ENCODE results near the gene ASB18.

Gene ASB18

DNA sequence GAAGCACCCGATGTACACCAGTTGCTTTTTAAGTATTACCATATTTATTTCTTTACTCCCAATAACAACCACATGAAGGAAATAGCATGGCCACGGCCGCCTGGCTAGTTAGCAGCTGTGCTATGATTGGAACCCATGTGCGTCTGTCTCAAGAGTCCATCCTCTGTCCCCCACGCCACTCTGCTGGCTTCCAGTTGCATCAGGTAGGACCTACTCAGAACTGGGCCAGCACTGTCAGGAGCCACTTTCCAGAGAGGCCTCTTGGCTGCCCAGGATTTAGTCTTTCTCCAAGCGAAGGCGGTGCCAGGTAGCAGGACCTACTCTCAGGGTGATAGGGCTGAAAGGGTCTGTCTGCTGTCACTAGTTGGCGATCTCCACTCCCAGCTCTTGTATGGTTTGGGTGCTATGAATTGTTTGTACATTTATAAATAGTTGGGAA, 22.1 kb downstream of the ASB18 start:
- no peak for TF ChIP-seq ZBTB7A (IDR thresholded peaks at IDR 0.05; ENCODE audit: low read depth)
- TF ChIP-seq CEBPB (IDR thresholded peaks at IDR 0.05), result no peak
- no peak for TF ChIP-seq NFIC (IDR thresholded peaks at IDR 0.05)
- no peak for TF ChIP-seq CREB1 (IDR thresholded peaks at IDR 0.05; ENCODE audit: low read depth)
- TF ChIP-seq YY1 (IDR thresholded peaks at IDR 0.05; ENCODE audit: low read depth), result no peak
- TF ChIP-seq, protein P1, sequence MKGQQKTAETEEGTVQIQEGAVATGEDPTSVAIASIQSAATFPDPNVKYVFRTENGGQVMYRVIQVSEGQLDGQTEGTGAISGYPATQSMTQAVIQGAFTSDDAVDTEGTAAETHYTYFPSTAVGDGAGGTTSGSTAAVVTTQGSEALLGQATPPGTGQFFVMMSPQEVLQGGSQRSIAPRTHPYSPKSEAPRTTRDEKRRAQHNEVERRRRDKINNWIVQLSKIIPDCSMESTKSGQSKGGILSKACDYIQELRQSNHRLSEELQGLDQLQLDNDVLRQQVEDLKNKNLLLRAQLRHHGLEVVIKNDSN (IDR thresholded peaks at IDR 0.05), result no peak
- no peak for TF ChIP-seq TCF12 (IDR thresholded peaks at IDR 0.05; ENCODE audit: low read depth)
- no peak for TF ChIP-seq FOXM1 (IDR thresholded peaks at IDR 0.05; ENCODE audit: borderline replicate concordance, low read depth)
- TF ChIP-seq, protein P2, sequence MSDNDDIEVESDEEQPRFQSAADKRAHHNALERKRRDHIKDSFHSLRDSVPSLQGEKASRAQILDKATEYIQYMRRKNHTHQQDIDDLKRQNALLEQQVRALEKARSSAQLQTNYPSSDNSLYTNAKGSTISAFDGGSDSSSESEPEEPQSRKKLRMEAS (IDR thresholded peaks at IDR 0.05), result no peak
- no peak for TF ChIP-seq RAD21 (IDR thresholded peaks at IDR 0.05; ENCODE audit: low read depth)
- TF ChIP-seq TEAD4 (IDR thresholded peaks at IDR 0.05), result no peak
- no peak for TF ChIP-seq EGR1 (IDR thresholded peaks at IDR 0.05)

DNA sequence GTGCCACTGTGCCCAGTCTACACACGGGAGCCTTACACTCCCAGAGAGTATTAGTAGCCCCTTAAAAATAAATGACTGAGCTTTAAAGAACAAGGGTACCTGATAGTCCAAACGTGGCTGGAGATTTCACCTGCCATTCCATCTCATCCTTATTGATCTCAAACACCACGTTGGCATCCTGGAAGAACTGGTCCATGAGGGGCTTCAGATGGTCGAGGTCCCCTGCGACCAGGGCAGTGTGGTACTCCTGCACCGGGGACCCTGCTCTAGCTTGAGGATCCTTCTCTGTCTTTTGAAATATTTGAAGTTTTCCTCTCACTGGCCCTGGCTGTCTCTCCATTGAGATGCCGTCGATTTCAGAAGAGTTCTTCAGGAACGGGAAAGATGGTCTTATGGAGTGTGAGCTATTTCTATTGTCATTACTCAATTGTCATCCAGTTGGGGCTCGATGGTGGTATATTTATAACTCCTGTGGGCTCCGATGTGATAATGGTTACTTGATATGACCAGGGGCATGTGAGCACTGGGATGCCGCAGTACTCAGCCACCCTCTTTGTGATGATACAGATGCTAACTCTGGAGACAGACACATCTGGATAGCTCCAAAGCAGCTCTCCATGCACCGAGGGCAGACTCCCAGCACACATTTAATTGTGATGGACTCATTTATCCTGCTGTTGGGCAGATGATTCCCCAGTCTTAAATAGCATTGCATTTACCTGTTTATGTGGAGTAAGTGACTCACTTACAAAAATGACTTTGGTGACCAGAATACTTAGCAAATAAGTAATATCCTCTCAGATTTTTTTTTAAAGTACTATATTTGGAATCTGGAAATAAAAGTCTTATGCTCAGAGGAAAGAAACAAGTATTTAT, 22.8 kb downstream of the ASB18 start:
- TF ChIP-seq CREB1 (IDR thresholded peaks at IDR 0.05; ENCODE audit: low read depth), result no peak
- TF ChIP-seq YY1 (IDR thresholded peaks at IDR 0.05; ENCODE audit: low read depth), result no peak
- no peak for TF ChIP-seq CEBPB (IDR thresholded peaks at IDR 0.05)
- TF ChIP-seq TAF1 (IDR thresholded peaks at IDR 0.05; ENCODE audit: low read depth), result no peak
- TF ChIP-seq, protein P1 (IDR thresholded peaks at IDR 0.05), result no peak
- no peak for TF ChIP-seq NFIC (IDR thresholded peaks at IDR 0.05)
- TF ChIP-seq TEAD4 (IDR thresholded peaks at IDR 0.05), result no peak
- TF ChIP-seq, protein P2 (IDR thresholded peaks at IDR 0.05), result no peak
- TF ChIP-seq FOXM1 (IDR thresholded peaks at IDR 0.05; ENCODE audit: borderline replicate concordance, low read depth), result no peak
- no peak for TF ChIP-seq RAD21 (IDR thresholded peaks at IDR 0.05; ENCODE audit: low read depth)
- no peak for TF ChIP-seq EGR1 (IDR thresholded peaks at IDR 0.05)
- TF ChIP-seq EP300 (IDR thresholded peaks at IDR 0.05; ENCODE audit: borderline replicate concordance), result no peak
- TF ChIP-seq REST (IDR thresholded peaks at IDR 0.05; ENCODE audit: low read depth), result no peak
- TF ChIP-seq TCF12 (IDR thresholded peaks at IDR 0.05; ENCODE audit: low read depth), result no peak
- TF ChIP-seq ZBTB7A (IDR thresholded peaks at IDR 0.05; ENCODE audit: low read depth), result no peak

DNA sequence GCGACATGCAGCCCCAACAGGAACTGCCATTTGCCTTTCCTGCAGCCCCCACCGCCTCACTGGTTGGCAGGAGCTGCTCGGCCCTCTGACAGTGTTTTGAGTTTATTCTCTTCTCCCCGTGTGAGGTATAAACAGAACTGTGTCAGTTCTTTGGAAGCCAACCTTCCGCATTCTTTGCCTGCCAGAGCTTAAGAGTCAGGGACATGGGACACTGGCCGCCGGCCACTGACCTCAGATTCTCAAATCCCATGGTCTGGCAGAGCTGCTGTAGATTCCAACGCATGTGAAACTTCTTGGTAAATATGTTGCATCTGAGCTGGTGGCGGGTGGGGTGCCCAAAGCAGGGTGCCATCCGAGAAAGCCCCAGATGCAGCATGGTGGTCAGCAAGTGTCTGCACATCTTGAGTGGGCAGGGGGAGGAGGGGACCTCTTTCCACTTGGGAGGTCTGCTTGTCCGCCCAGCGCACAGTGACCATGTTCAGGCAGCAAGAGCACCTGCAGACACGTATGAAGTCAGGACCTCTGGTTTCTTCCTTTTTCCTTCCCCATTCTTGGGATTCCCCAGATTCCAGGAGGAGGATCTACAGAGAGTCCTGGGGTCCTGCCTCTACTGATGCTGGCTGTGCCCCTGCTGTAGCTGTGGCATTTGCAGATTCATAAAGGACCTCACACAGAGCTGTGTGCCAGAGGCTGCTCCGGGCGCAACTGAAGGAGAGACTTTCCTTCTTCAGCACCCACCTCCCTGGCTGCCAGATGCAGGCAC, 23.8 kb downstream of the ASB18 start:
- TF ChIP-seq RAD21 (IDR thresholded peaks at IDR 0.05; ENCODE audit: low read depth), result no peak
- no peak for TF ChIP-seq TAF1 (IDR thresholded peaks at IDR 0.05; ENCODE audit: low read depth)
- TF ChIP-seq TEAD4 (IDR thresholded peaks at IDR 0.05), result peak; percentile 74
- no peak for TF ChIP-seq REST (IDR thresholded peaks at IDR 0.05; ENCODE audit: low read depth)
- no peak for TF ChIP-seq EGR1 (IDR thresholded peaks at IDR 0.05)

GRCh38 chr2:236239276-236240065, 24.7 kb downstream of the ASB18 start:
- TF ChIP-seq, protein P2 (IDR thresholded peaks at IDR 0.05), result no peak
- TF ChIP-seq EP300 (IDR thresholded peaks at IDR 0.05; ENCODE audit: borderline replicate concordance) (no peak), REST (IDR thresholded peaks at IDR 0.05; ENCODE audit: low read depth) (no peak), TCF12 (IDR thresholded peaks at IDR 0.05; ENCODE audit: low read depth) (no peak), NFIC (IDR thresholded peaks at IDR 0.05) (no peak), FOXM1 (IDR thresholded peaks at IDR 0.05; ENCODE audit: borderline replicate concordance, low read depth) (no peak), YY1 (IDR thresholded peaks at IDR 0.05; ENCODE audit: low read depth) (no peak), TAF1 (IDR thresholded peaks at IDR 0.05; ENCODE audit: low read depth) (no peak), CEBPB (IDR thresholded peaks at IDR 0.05) (no peak), RAD21 (IDR thresholded peaks at IDR 0.05; ENCODE audit: low read depth) (no peak), EGR1 (IDR thresholded peaks at IDR 0.05) (no peak), CREB1 (IDR thresholded peaks at IDR 0.05; ENCODE audit: low read depth) (no peak), ZBTB7A (IDR thresholded peaks at IDR 0.05; ENCODE audit: low read depth) (no peak), TEAD4 (IDR thresholded peaks at IDR 0.05) (no peak)
- TF ChIP-seq, protein P1 (IDR thresholded peaks at IDR 0.05), result no peak

Measured in Ishikawa (cell line).